ENCODE results near the gene DOK4. TPM values are rescaled to one million over a fixed set of nuclear protein-coding genes. Genes with fewer than 3 reads are reported as not detected.

Gene DOK4
- total and polyA plus RNA-seq, 2 donors (not counting 3 experiments of a cell fraction or from before 2014, with no cell fraction given) = 22.3 to 23.4 TPM

- H3K4me1 ChIP-seq (ENCODE audit: control insufficient read depth, extremely low read depth, insufficient read depth, low read length) = peaks cover 7% of the 10 kb centered on the region
- H3K79me2 ChIP-seq (ENCODE audit: control insufficient read depth, insufficient read depth, low read length) = no peaks in the 10 kb centered on the region
- FAIRE-seq (no peak), DNase-seq (ENCODE audit: low read depth, low spot score) (no peak)
- no peak overlapping the region for H3K4me3 ChIP-seq (replicated peaks in 1 of 3; ENCODE audit: insufficient read depth in 1 of 3, low read depth in 1 of 3, low read length in 3 of 3)
- no peaks in the 10 kb centered on the region for H3K9me3 ChIP-seq (replicated peaks; ENCODE audit: control insufficient read depth, insufficient read depth, low read length)
- no TSS peak for BruUV-seq (replicated peaks)
- CTCF ChIA-PET = interaction anchor here (1.3 kb wide), 1 partner anchor 9 kb away, joined by 4 read pairs; no protein-coding TSS in a partner anchor
- H3K9ac ChIP-seq (replicated peaks; ENCODE audit: extremely low read depth, insufficient read depth, low read length) = no peak overlapping the region
- H3K9me1 ChIP-seq (replicated peaks; ENCODE audit: control insufficient read depth, extremely low read depth, insufficient read depth, low read length) = no peaks in the 10 kb centered on the region
- dilution Hi-C loops (cut with MboI; ENCODE audit: extremely low pct_ligation_motif_present, low sequenced_read_pairs) = no loop called here
- H3K27me3 ChIP-seq (ENCODE audit: control insufficient read depth in 2 of 2, insufficient read depth in 2 of 2, low read length in 2 of 2) = peaks cover 0 to 6% of the 10 kb centered on the region in 2 experiments
- POLR2A ChIA-PET = no interaction called here
- intact Hi-C loops (cut with micrococcal nuclease) = no loop called here
- H3K27ac ChIP-seq (ENCODE audit: insufficient read depth, low read depth, low read length) = no peak overlapping the region
- no peaks in the 10 kb centered on the region for H4K20me1 ChIP-seq (replicated peaks; ENCODE audit: control insufficient read depth, extremely low read depth, insufficient read depth, low read length)
- H2AFZ ChIP-seq (ENCODE audit: low read depth, low read length) = no peak overlapping the region
- peaks cover 0 to 2% of the 10 kb centered on the region in 2 experiments for H3K36me3 ChIP-seq (ENCODE audit: control insufficient read depth in 2 of 2, extremely low read depth in 1 of 2, insufficient read depth in 2 of 2, low read length in 2 of 2)
- TF ChIP-seq FOS (IDR thresholded peaks at IDR 0.05; ENCODE audit: borderline replicate concordance, insufficient read depth, low read length) = no peak
- no peak for TF ChIP-seq POLR2AphosphoS5 (IDR thresholded peaks at IDR 0.05; ENCODE audit: insufficient read depth, low read depth, low read length)
- TF ChIP-seq POLR2A (IDR thresholded peaks at IDR 0.05; ENCODE audit: low read depth, low read length) = no peak
- no peak for TF ChIP-seq EZH2 (IDR thresholded peaks at IDR 0.05; ENCODE audit: borderline replicate concordance, low read depth, low read length, severe bottlenecking)
- TF ChIP-seq JUN (IDR thresholded peaks at IDR 0.05; ENCODE audit: borderline replicate concordance, insufficient read depth, insufficient read length, low read depth) = no peak
- no peak for TF ChIP-seq MYC (IDR thresholded peaks at IDR 0.05; ENCODE audit: low read depth, low read length)
- H3K4me2 ChIP-seq (ENCODE audit: insufficient read depth, low read length) = no peak overlapping the region
Observed at GRCh38 chr16:57510016-57510871, 24.0 kb upstream of the DOK4 start.

Measured in endothelial cell of umbilical vein (primary cell).